ENCODE data around the gene ABCC2.

Gene ABCC2

GRCh38 chr10:99793819-99794218, 11.4 kb downstream of the ABCC2 start:
- TF ChIP-seq CTCF (IDR thresholded peaks at IDR 0.05; ENCODE audit: control insufficient read depth, extremely low read depth, insufficient read depth) = no peak
- H3K4me3 ChIP-seq (ENCODE audit: low read depth, low read length) = no peak overlapping the region
- no peak for DNase-seq (ENCODE audit: low read depth)

DNA sequence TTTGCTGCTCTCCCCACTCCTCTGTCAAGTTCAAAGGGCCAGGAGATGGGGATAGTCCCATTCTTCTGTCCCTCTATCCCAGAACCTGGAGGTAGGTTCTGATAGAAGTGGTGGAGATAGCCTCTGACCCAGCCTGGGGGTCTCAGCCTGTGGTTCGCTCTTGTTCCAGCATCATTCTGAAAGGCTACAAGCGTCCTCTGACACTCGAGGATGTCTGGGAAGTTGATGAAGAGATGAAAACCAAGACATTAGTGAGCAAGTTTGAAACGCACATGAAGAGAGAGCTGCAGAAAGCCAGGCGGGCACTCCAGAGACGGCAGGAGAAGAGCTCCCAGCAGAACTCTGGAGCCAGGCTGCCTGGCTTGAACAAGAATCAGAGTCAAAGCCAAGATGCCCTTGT, 14.5 kb downstream of the ABCC2 start:
- no peak overlapping the region for H3K4me3 ChIP-seq (ENCODE audit: low read depth, low read length)
- DNase-seq (ENCODE audit: low read depth) = no peak
- no peak for TF ChIP-seq CTCF (IDR thresholded peaks at IDR 0.05; ENCODE audit: control insufficient read depth, extremely low read depth, insufficient read depth)

DNA sequence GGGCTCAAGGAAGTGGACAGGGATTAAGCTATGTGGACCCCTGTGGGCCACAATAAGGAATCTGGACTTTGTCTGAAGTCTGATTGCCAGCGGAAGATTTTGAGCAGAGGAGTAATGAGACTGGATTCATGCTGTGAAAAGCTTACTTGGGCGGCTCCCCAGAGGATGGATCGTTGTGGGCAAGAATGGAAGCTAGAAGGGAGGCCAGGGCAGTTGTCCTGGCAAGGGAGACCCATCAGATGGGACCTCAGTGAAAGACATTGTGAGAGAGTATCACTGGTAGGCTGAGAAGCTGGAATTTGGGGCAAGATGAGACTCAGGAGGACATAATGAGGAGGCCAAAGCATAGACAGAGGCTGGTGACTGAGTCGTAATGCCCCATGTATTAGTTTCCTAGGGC, 15.6 kb downstream of the ABCC2 start:
- TF ChIP-seq CTCF (IDR thresholded peaks at IDR 0.05; ENCODE audit: control insufficient read depth, extremely low read depth, insufficient read depth) = no peak
- DNase-seq (ENCODE audit: low read depth) = no peak
- H3K4me3 ChIP-seq (ENCODE audit: low read depth, low read length) = no peak overlapping the region

DNA sequence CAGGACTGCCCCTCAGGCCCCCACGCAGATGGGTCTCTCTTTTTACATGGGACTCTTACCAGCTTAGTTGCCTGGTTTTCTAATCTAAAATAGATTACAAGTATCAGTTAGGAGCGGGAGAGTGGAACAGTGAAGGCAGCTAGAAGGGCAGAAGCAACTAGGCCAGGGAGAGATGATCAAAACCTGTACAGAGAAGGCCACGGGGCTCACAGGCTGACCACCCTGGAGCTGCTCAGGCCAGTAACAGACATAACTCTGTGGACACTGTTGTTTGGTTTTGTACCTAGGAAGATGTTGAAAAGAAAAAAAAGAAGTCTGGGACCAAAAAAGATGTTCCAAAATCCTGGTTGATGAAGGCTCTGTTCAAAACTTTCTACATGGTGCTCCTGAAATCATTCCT, 16.5 kb downstream of the ABCC2 start:
- TF ChIP-seq CTCF (IDR thresholded peaks at IDR 0.05; ENCODE audit: control insufficient read depth, extremely low read depth, insufficient read depth) = no peak
- no peak overlapping the region for H3K4me3 ChIP-seq (ENCODE audit: low read depth, low read length)
- no peak for DNase-seq (ENCODE audit: low read depth)

GRCh38 chr10:99799613-99800012, 17.2 kb downstream of the ABCC2 start:
- no peak for DNase-seq (ENCODE audit: low read depth)
- no peak overlapping the region for H3K4me3 ChIP-seq (ENCODE audit: low read depth, low read length)
- no peak for TF ChIP-seq CTCF (IDR thresholded peaks at IDR 0.05; ENCODE audit: control insufficient read depth, extremely low read depth, insufficient read depth)

- no peak overlapping the region for H3K4me3 ChIP-seq (ENCODE audit: low read depth, low read length)
- no peak for TF ChIP-seq CTCF (IDR thresholded peaks at IDR 0.05; ENCODE audit: control insufficient read depth, extremely low read depth, insufficient read depth)
- no peak for DNase-seq (ENCODE audit: low read depth)
Observed at GRCh38 chr10:99804471-99804870, 22.0 kb downstream of the ABCC2 start.

DNA sequence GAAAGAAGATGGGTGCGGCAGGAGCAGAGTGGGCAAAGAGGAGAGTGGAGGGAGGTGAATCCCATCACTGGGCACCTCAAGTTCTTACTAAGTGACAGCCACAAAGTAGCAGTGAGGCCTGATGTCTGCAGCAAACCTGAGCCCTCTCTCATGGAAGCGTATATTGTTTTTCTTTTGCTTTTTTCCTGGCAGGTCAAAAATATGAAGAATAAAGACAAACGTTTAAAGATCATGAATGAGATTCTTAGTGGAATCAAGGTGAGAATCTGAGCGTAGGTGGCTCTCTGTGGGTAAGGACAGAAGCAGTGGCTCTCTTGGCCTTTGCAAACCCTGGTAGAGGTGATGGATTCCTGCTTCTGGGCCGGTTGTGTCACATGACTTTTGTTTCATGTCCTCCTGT, 22.8 kb downstream of the ABCC2 start:
- H3K4me3 ChIP-seq (ENCODE audit: low read depth, low read length) = no peak overlapping the region
- no peak for TF ChIP-seq CTCF (IDR thresholded peaks at IDR 0.05; ENCODE audit: control insufficient read depth, extremely low read depth, insufficient read depth)

More for the DNA sequence above, 22.8 kb downstream of the ABCC2 start:
- no peak for DNase-seq (ENCODE audit: low read depth)
